Measurements from ENCODE around the gene RBPJ.
"Not testable (repeated sequence)": the region's sequence is repeated elsewhere in the genome, so short reads cannot be mapped to it uniquely, and the experiment has no call there.

RBPJ gene

DNA sequence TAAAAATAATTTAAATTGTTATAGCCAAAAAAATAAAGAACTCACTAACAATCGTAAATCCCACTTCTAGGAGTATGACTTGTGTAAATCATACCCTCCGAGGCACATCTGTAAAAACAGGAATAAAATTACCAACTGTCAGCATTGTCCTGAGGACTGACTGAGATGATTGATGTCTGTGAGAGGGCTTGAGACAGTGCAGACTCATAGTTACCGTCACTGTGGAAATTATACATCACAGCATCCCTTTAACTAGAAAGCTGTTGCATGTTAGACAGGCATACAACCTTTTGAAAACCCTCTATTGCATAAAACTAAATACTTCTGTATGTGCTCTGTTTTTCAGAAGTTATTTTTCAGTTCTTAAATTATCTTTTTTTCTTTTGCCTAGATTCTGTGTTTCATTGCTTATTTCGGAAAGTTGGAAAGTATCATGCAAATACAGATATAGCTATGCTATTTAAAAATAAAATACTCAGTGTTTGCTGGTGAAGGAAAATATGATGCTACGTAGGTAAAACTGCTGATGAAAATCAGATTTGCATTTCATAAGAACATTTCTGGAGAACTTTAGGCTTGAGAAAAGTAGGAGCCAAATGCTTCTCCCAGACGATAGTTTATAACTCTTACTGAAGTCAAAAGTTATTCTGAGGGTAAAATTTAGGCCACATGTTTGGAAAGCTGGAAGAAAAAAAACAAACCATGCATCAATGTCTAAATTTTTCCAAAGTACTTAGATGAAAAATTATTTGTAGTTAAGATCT is 13.6 kb upstream of the RBPJ start:
- Histone ChIP-seq H3K36me3 (no peaks in the 10 kb centered on the region), H3K9me3 (no peaks in the 10 kb centered on the region), H3K27me3 (no peaks in the 10 kb centered on the region), H3K4me1 (no peaks in the 10 kb centered on the region), H3K27ac (no peak overlapping the region), H3K4me3 (no peak overlapping the region)
- intact Hi-C loops (cut with DNase I; ENCODE audit: low total_unique reads), result no loop called here
- no peak for DNase-seq
- no peak for TF ChIP-seq CTCF (IDR thresholded peaks at IDR 0.05)

DNA sequence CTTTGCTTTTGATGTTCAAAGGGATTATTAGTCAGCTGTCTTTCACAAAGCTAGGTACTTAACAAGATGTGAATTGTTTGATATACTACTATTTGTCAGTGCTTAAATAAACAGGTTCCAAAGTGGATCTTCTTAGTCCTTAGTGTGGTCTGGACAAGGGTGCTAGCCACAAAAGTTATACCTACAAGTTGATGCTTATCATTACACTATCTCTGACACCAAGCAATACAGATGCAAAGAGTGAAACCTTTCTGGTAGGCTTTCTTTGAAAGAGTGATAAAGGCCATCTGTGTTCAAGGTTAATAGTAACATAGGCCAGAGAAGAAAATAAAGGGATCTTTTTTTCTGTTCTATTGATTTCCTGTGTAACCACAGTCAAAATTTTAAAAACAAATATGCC is 12.2 kb upstream of the RBPJ start:
- no peaks in the 10 kb centered on the region for H3K4me1 ChIP-seq
- intact Hi-C loops (cut with DNase I; ENCODE audit: low total_unique reads), result no loop called here
- DNase-seq, result no peak
- H3K27ac ChIP-seq, result no peak overlapping the region
- no peaks in the 10 kb centered on the region for H3K9me3 ChIP-seq
- H3K27me3 ChIP-seq, result no peaks in the 10 kb centered on the region
- no peaks in the 10 kb centered on the region for H3K36me3 ChIP-seq
- no peak for TF ChIP-seq CTCF (IDR thresholded peaks at IDR 0.05)
- H3K4me3 ChIP-seq, result no peak overlapping the region

DNA sequence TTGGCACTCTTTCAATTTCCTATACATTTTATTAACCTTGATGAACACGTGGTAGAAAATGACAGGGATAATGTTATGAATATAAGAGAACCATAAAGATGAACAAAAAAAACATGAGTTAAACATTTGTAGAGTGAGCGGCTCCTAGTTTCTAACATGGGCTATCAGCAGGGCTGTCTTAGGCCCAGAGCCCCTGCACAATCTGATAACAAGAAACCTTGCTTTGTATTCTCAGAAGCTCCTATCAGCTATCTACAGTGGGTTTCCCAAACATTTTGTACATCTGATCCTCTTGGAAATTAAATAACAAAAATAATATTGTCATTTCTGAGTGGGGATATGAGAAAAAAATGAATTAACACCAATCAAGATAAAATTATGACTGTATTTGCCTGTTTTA is 10.6 kb upstream of the RBPJ start:
- DNase-seq, result no peak
- H3K4me1 ChIP-seq, result no peaks in the 10 kb centered on the region
- peaks cover 0 to 4% (median 2%) of the 10 kb centered on the region in 3 donors for H3K9me3 ChIP-seq
- no peak overlapping the region for H3K4me3 ChIP-seq
- no peaks in the 10 kb centered on the region for H3K36me3 ChIP-seq
- TF ChIP-seq CTCF (IDR thresholded peaks at IDR 0.05), result no peak
- H3K27ac ChIP-seq, result no peak overlapping the region
- intact Hi-C loops (cut with DNase I; ENCODE audit: low total_unique reads), result no loop called here
- H3K27me3 ChIP-seq, result no peaks in the 10 kb centered on the region

GRCh38 chr4:26311633-26312032 is 9.2 kb upstream of the RBPJ start:
- H3K27ac ChIP-seq, result no peak overlapping the region
- H3K36me3 ChIP-seq, result no peaks in the 10 kb centered on the region
- H3K4me1 ChIP-seq, result no peaks in the 10 kb centered on the region
- no peak overlapping the region for H3K4me3 ChIP-seq
- no peak for TF ChIP-seq CTCF (IDR thresholded peaks at IDR 0.05)
- DNase-seq, result no peak
- intact Hi-C loops (cut with DNase I; ENCODE audit: low total_unique reads), result no loop called here
- H3K9me3 ChIP-seq, result peaks cover 0 to 9% (median 8%) of the 10 kb centered on the region in 3 donors
- H3K27me3 ChIP-seq, result no peaks in the 10 kb centered on the region

GRCh38 chr4:26315316-26315932 is 5.4 kb upstream of the RBPJ start:
- H3K27me3 ChIP-seq; H3K9me3 ChIP-seq; H3K4me3 ChIP-seq; H3K4me1 ChIP-seq; intact Hi-C loops (cut with DNase I; ENCODE audit: low total_unique reads); H3K36me3 ChIP-seq; DNase-seq; H3K27ac ChIP-seq: not testable (repeated sequence)

GRCh38 chr4:26317766-26318165 is 3.0 kb upstream of the RBPJ start:
- intact Hi-C loops (cut with DNase I; ENCODE audit: low total_unique reads), result no loop called here
- Histone ChIP-seq H3K36me3 (no peaks in the 10 kb centered on the region), H3K27ac (no peak overlapping the region), H3K4me1 (peaks cover 0 to 18% (median 12%) of the 10 kb centered on the region in 4 donors), H3K9me3 (peaks cover 0 to 9% (median 8%) of the 10 kb centered on the region in 3 donors), H3K4me3 (no peak overlapping the region), H3K27me3 (no peaks in the 10 kb centered on the region)
- TF ChIP-seq CTCF (IDR thresholded peaks at IDR 0.05), result no peak
- DNase-seq, result no peak

Data from tibial artery (tissue), 4 donors.